Measurements from ENCODE around the gene AK3. TPM values are rescaled to one million over a fixed set of nuclear protein-coding genes. Genes with fewer than 3 reads are reported as not detected.
A peak's percentile ranks its signal among the peaks of the same experiment; 100 is the strongest.

Gene AK3
- total RNA-seq, 1 experiment from 2014 or later, result 41.5 TPM

DNA sequence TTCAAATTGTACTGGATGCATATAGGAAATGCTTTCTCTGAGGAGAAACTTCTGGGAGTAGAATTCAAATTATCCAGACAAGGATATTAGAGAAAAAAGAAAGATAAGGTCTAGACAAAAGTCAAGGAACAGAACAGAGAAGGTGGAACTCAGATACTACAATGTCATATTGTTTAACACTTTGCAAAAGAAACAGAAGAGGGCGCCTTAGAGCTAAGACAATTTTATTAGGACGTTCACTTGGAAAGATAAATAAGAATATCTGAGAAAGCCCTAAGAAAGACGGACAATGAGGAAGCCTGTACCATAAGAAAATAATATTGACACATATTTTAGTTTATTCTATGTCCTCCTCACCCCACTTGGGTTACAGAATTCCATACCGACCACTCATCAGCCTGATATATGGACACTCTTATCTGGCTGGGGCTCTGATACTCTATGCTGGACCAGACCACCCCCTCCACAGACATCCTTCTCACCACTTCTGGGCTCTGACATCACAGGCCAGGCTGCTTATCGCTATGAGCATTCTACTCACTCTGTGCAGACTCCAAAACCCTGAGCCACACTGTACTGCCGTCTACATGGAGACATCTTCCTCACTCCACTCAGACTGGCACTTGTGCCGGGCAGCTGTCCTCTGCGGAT lies 9.1 kb upstream of the AK3 start:
- Histone ChIP-seq H2BK5ac (ENCODE audit: insufficient read length, low read length) (no peak overlapping the region), H3K23ac (ENCODE audit: insufficient read length, low read depth, low read length) (no peak overlapping the region), H2BK120ac (ENCODE audit: low read depth, low read length, poor library complexity, severe bottlenecking) (no peak overlapping the region), H4K91ac (ENCODE audit: insufficient read length, low read depth, low read length) (no peak overlapping the region), H3K79me2 (ENCODE audit: insufficient read depth, low read length) (no peaks in the 10 kb centered on the region), H4K5ac (ENCODE audit: insufficient read length, low read depth, low read length) (no peak overlapping the region), H3K27me3 (ENCODE audit: insufficient read depth, low read length) (no peaks in the 10 kb centered on the region), H3K27ac (ENCODE audit: insufficient read length, low read depth, low read length) (no peak overlapping the region), H3K56ac (ENCODE audit: insufficient read length, low read depth, low read length) (no peak overlapping the region), H3K4me2 (ENCODE audit: insufficient read depth, insufficient read length, low read length) (no peak overlapping the region), H2AFZ (ENCODE audit: low read length) (no peak overlapping the region), H3K14ac (ENCODE audit: insufficient read depth, low read length) (no peak overlapping the region), H3K79me1 (ENCODE audit: insufficient read depth, low read depth, low read length, poor library complexity, severe bottlenecking) (no peaks in the 10 kb centered on the region), H4K20me1 (ENCODE audit: control insufficient read depth, insufficient read depth, insufficient read length) (no peaks in the 10 kb centered on the region), H2BK15ac (ENCODE audit: low read depth, low read length) (no peak overlapping the region), H4K8ac (replicated peaks; ENCODE audit: insufficient read length, low read depth, low read length) (no peak overlapping the region), H2BK12ac (ENCODE audit: insufficient read length, low read depth, low read length) (no peak overlapping the region), H3K9me3 (ENCODE audit: control insufficient read depth, low read depth, low read length) (no peaks in the 10 kb centered on the region), H3K9ac (ENCODE audit: extremely low read depth, insufficient read length, low read length) (no peak overlapping the region), H3T11ph (ENCODE audit: low read length) (no peak overlapping the region), H3K18ac (ENCODE audit: insufficient read length, low read depth, low read length) (no peak overlapping the region), H3K4ac (ENCODE audit: low read depth, low read length) (no peak overlapping the region), H2BK20ac (ENCODE audit: low read depth, low read length, poor library complexity, severe bottlenecking) (no peak overlapping the region), H2AK5ac (ENCODE audit: insufficient read length, low read length) (no peak overlapping the region), H3K23me2 (ENCODE audit: insufficient read length, low read depth, low read length, poor library complexity, severe bottlenecking) (no peaks in the 10 kb centered on the region), H3K4me1 (ENCODE audit: insufficient read depth, low read length) (no peaks in the 10 kb centered on the region)
- Mint-ChIP-seq H3K27ac (no peak overlapping the region; a peak in 1 of 7 replicates), H3K27me3 (ENCODE audit: low read depth) (no peaks in the 10 kb centered on the region), H3K9me3 (peaks cover 4% of the 10 kb centered on the region in 2 experiments; a peak in 3 of 5 replicates), H3K4me1 (no peaks in the 10 kb centered on the region), H3K4me3 (no peak overlapping the region), H3K36me3 (ENCODE audit: insufficient read depth in 1 of 3, low read depth in 3 of 3) (no peaks in the 10 kb centered on the region)
- TF ChIP-seq, protein P1, sequence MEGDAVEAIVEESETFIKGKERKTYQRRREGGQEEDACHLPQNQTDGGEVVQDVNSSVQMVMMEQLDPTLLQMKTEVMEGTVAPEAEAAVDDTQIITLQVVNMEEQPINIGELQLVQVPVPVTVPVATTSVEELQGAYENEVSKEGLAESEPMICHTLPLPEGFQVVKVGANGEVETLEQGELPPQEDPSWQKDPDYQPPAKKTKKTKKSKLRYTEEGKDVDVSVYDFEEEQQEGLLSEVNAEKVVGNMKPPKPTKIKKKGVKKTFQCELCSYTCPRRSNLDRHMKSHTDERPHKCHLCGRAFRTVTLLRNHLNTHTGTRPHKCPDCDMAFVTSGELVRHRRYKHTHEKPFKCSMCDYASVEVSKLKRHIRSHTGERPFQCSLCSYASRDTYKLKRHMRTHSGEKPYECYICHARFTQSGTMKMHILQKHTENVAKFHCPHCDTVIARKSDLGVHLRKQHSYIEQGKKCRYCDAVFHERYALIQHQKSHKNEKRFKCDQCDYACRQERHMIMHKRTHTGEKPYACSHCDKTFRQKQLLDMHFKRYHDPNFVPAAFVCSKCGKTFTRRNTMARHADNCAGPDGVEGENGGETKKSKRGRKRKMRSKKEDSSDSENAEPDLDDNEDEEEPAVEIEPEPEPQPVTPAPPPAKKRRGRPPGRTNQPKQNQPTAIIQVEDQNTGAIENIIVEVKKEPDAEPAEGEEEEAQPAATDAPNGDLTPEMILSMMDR (conservative IDR thresholded peaks at IDR 0.05), result peak; percentile 74
- WGBS (ENCODE audit: extremely low coverage, insufficient read length, low lambda C conversion rate), result no CpG with 5 or more reads among the region's 8 CpGs
- DNase-seq, result no peak
